Activated CD4-positive, alpha-beta T cell treated with anti-CD3 and anti-CD28 coated beads for 36 hours (primary cell): ENCODE results near the gene IFITM5. TPM values are rescaled to one million over a fixed set of nuclear protein-coding genes. Genes with fewer than 3 reads are reported as not detected.

Source experiments
- ATAC-seq: fragments of 200-7000 bp; cut with Tn5 transposase; one replicate; pipeline ENCODE4 v1.10.0; 2021; ENCODE audit warnings: mild to moderate bottlenecking, moderate library complexity
- CTCF ChIA-PET: fragments of 350-600 bp; sonication (Branson Sonifier 250); formaldehyde crosslinking; loops from one replicate; lab custom pipeline; 2021; ENCODE audit warnings: antibody characterized with exemption; lab: Charles Lee
- POLR2A ChIA-PET: fragments of 350-600 bp; sonication (Branson Sonifier 250); formaldehyde crosslinking; loops from one replicate; lab custom pipeline; 2021; ENCODE audit warnings: antibody characterized with exemption, inconsistent platforms; lab: Charles Lee
- DNase-seq: peaks from one replicate; pipeline ENCODE4 v3.0.0-alpha.2; 2020
- H3K27ac Mint-ChIP-seq: one replicate; pipeline ENCODE4 v1.8.0; 2021; ENCODE audit warnings: mixed read lengths
- H3K27me3 Mint-ChIP-seq: one replicate; pipeline ENCODE4 v1.8.0; 2021; ENCODE audit warnings: mixed read lengths
- H3K36me3 Mint-ChIP-seq: one replicate; pipeline ENCODE4 v1.8.0; 2021; ENCODE audit warnings: low read depth, mixed read lengths
- H3K4me1 Mint-ChIP-seq: one replicate; pipeline ENCODE4 v1.8.0; 2021; ENCODE audit warnings: mixed read lengths
- H3K4me3 Mint-ChIP-seq: one replicate; pipeline ENCODE4 v1.8.0; 2021; ENCODE audit warnings: mild to moderate bottlenecking, moderate library complexity, mixed read lengths
- H3K9me3 Mint-ChIP-seq: one replicate; pipeline ENCODE4 v1.8.0; 2021; ENCODE audit warnings: low read depth, mixed read lengths
- intact Hi-C, 2 experiments: fragments of 100-400 bp; cut with DNase I in 1 of 2; cut with micrococcal nuclease in 1 of 2; formaldehyde crosslinking; loops; one replicate each; pipeline versions ENCODE4 v1.14.2 to v1.15.1; 2022 to 2024; cut with DNase I, micrococcal nuclease
- total RNA-seq, 2 experiments: library from RNA; stranded (reverse); gene quantifications; one replicate each; pipeline ENCODE4 v1.2.3, GENCODE V29; 2021

The IFITM5 gene
- total RNA-seq: not detected

DNA sequence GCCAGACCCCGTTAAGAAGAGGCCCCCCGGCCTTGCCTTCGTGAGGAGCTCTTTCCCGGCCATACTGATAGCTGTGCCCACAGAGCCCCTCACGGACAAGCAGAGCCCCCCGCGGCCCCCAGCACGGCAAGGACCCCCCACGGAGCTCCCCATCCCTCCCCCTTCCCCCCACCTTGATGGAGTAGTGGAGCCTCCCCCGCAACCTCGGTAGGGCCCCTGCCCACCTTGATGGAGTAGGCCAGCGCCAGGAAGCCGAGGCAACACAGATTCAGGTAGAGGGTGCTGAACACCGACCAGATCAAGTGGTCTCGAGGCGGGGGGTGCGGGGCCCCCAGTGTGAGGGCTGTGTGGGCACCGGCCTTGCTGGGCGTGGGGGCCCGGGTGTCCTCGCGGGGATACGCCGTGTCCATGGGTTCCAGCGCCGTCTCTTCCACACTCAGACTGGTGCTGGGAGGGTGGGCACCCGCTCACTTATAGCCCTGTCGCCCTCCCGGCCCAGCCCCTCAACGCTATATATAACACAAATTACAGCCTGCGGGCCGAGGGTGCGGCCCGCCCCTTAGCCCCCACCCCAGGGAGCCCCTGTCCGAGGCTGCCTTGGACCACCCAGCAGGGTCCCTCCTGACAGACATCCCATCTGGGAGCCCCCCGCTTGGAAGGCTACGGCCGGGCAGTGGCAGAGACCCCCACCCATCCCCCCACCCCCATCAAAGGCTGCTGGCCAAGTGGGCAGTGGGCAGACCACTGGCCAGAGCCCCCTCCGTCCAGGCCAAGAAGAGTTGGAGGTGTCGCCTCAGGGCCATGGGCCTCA is at the start of gene IFITM5:
Gene IFITM5, minus strand, starts transcription at position 446 of the 811 bp plus-strand sequence. Its CDS starts 36 bp downstream, at position 410.
- ChIA-PET POLR2A (no interaction called here), CTCF (interaction anchor here (0.9 to 1.3 kb wide), 3 partner anchors 18 to 92 kb away, joined by 3 to 4 read pairs (median 3); partner anchors contain the start of gene BET1L)
- no peaks in the 10 kb centered on the region for H3K27me3 Mint-ChIP-seq
- no peaks in the 10 kb centered on the region for H3K9me3 Mint-ChIP-seq
- peaks cover 9% of the 10 kb centered on the region for H3K4me1 Mint-ChIP-seq
- no peak within 1 kb of the TSS for H3K4me3 Mint-ChIP-seq
- ATAC-seq (no peak), DNase-seq (peak; percentile 4)
- H3K27ac Mint-ChIP-seq: no peak within 1 kb of the TSS
- intact Hi-C loops: no loop called here
- H3K36me3 Mint-ChIP-seq: no peaks in the 10 kb centered on the region

DNA sequence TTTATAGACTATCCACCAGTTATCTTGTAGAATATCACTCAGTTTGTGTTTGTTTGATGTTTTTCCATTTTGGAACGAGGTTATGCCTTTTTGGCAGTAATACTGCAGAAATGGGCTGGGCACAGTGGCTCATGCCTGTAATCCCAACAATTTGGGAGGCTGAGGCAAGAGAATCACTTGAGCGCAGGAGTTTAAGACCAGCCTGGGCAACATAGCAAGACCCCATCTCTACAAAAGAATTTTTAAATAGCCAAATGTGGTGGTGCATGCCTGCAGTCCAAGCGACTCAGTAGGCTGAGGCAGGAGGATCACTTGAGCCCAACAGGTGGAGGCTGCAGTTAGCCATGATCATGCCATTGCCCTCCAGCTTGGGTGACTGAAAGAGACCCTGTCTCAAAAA is 47.2 kb upstream of the IFITM5 start:
- Mint-ChIP-seq H3K9me3 (no peaks in the 10 kb centered on the region), H3K27me3 (no peaks in the 10 kb centered on the region), H3K4me1 (peaks cover 21% of the 10 kb centered on the region), H3K4me3 (no peak overlapping the region), H3K27ac (no peak overlapping the region), H3K36me3 (no peaks in the 10 kb centered on the region)
- CTCF ChIA-PET: no interaction called here
- DNase-seq: no peak
- POLR2A ChIA-PET: no interaction called here
- ATAC-seq: no peak
- intact Hi-C loops: no loop called here

DNA sequence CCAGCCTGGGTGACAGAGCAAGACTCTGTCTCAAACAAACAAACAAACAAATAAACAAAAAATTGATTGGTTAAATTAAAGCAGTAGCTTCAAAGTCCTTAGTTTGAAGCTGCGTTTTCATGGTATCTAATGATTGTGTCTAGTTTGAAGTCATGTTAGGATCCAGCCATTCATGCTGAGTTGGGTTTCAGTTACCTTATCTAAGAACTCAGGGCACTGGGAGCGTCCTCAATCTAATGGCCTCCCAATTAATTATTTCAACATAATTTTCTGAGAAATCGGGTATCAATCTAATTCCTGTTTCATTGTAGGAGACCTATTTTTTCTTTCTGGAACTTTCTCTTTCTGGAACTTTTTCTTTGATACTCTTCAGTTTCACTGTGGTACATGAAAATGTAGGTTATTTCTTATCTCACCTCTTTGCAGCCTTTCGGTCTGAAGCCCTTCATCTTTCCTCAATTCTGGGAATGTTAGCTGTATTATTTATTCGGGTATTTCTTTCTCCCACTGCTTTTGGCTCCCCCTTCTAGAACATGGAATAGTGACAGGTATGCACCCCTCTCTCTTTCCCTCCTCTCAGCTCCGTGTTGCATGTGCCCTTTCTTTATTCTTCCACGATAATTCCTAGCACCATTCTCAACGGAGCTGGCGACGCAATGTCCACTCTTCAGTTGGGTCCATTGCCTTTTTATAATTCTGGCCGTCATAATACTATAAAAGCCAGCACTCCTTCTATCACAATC is 45.7 kb upstream of the IFITM5 start:
- Mint-ChIP-seq H3K36me3 (no peaks in the 10 kb centered on the region), H3K4me1 (peaks cover 19% of the 10 kb centered on the region), H3K4me3 (no peak overlapping the region), H3K27ac (no peak overlapping the region), H3K27me3 (no peaks in the 10 kb centered on the region), H3K9me3 (no peaks in the 10 kb centered on the region)
- intact Hi-C loops: no loop called here
- DNase-seq (no peak), ATAC-seq (no peak)
- ChIA-PET POLR2A (no interaction called here), CTCF (interaction anchor here (0.7 to 1.5 kb wide), 4 partner anchors 15 to 127 kb away, joined by 3 to 4 read pairs (median 4); partner anchors contain the start of gene IFITM5)

DNA sequence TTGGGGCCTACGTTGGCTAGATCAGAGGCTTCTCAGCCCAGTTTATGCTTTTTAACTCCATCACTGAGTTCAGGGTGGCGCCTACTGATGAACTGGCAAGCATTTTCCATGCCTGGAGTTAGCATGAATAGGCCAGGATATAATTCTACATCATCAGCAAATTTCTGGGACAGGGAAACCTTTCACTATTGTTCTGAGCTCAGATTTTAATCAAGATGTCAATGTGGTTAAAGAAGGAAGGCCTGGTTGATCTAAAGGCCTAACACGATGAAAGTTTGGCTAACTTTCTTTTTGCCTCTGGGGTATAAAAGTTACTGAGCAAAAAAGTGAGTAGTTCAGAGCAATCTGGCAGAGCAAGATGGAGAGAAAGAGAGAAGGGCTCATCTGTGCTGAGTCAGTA is 43.0 kb upstream of the IFITM5 start:
- no peaks in the 10 kb centered on the region for H3K9me3 Mint-ChIP-seq
- CTCF ChIA-PET: interaction anchor here (1.1 kb wide), 1 partner anchor 33 kb away, joined by 3 read pairs; no protein-coding TSS in a partner anchor
- no peaks in the 10 kb centered on the region for H3K27me3 Mint-ChIP-seq
- POLR2A ChIA-PET: interaction anchor here (0.7 to 1.0 kb wide), 3 partner anchors 13 to 81 kb away, joined by 3 read pairs; no protein-coding TSS in a partner anchor
- H3K36me3 Mint-ChIP-seq: no peaks in the 10 kb centered on the region
- DNase-seq (no peak), ATAC-seq (peak; percentile 42)
- H3K4me3 Mint-ChIP-seq: no peak overlapping the region
- peak overlapping the region; percentile 67 for H3K27ac Mint-ChIP-seq
- peaks cover 19% of the 10 kb centered on the region for H3K4me1 Mint-ChIP-seq
- intact Hi-C loops: loop anchor here in 1 of 2 experiments (1.0 kb wide), 1 partner anchor 8 kb away; no protein-coding TSS in a partner anchor

DNA sequence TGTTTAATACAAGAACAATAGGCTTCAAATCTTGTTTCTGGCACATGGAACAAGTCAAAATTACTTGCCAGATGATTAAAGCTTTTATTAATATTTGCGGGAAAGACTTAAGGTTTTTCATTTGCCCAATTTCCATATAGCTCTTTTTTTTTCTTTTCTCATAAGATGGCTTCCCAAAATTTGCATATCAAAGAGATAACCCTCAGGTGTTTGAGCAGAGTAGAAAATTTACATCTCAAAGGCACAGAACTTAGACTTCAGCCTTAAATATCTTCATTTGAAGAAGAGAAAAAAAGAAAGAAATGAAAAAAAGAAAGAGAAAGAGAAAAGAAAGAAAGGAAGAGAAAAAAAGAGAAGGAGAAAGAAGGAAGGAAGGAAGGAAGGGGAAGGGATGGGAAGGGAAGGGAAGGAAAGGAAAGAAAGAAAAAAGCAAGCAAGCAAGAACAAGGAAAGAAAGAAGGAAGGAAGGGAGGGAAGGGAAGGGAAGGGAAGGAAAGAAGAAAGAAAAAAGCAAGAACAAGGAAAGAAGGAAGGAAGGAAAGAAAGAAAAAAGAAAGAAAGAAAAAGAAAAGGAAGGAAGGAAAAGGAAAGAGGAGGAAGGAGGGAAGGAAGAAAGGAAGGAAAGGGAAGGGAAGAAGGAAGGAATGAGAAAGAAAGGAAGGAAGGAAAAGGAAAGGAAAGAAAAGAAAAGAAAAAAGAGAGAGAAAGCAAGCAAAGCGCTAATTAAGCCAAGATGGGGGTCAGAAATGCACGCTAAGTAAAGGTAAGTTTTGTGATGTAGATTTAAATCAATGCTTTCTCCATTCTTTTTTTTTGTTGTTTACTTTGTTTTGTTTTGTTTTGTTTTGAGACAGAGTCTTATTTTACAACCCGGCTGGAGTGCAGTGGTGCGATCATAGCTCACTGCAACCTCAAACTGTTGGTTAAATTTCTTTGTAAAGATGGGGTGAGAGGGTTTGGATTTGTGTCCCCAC is 41.5 kb upstream of the IFITM5 start:
- intact Hi-C loops: no loop called here
- Mint-ChIP-seq H3K27me3 (no peaks in the 10 kb centered on the region), H3K9me3 (no peaks in the 10 kb centered on the region), H3K27ac (no peak overlapping the region), H3K4me3 (no peak overlapping the region), H3K4me1 (peaks cover 30% of the 10 kb centered on the region), H3K36me3 (no peaks in the 10 kb centered on the region)
- CTCF ChIA-PET: interaction anchor here (0.8 to 2.6 kb wide), 7 partner anchors 8 to 90 kb away, joined by 3 to 18 read pairs (median 3); no protein-coding TSS in a partner anchor
- DNase-seq: no peak
- POLR2A ChIA-PET: interaction anchor here (0.6 kb wide), 1 partner anchor 14 kb away, joined by 3 read pairs; no protein-coding TSS in a partner anchor
- ATAC-seq: no peak

DNA sequence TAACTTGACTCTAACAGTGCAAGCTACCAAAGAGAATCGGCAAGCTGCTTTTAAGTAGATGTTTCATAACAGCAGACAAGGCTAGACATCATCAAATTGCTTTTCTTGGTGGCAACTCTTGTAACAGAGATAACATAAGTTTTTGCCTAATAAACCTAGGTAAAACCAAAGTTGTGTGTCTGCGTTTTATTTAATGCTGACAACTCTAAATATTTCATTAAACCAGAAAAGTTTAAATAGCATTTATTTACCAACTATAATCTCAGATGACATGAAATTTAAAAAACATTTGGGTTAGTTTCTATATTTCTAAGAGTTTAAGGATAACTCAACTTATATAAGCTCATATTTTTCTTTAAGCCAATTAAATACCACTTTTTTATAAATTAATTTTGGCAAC is 40.6 kb upstream of the IFITM5 start:
- intact Hi-C loops: no loop called here
- Mint-ChIP-seq H3K27me3 (no peaks in the 10 kb centered on the region), H3K9me3 (no peaks in the 10 kb centered on the region), H3K27ac (no peak overlapping the region), H3K4me1 (peaks cover 34% of the 10 kb centered on the region), H3K4me3 (no peak overlapping the region), H3K36me3 (no peaks in the 10 kb centered on the region)
- ChIA-PET POLR2A (interaction anchor here (0.6 to 0.7 kb wide), 2 partner anchors 11 to 15 kb away, joined by 3 read pairs; no protein-coding TSS in a partner anchor), CTCF (interaction anchor here (0.7 to 2.6 kb wide), 11 partner anchors 8 to 1049 kb away, joined by 3 to 18 read pairs (median 4); no protein-coding TSS in a partner anchor)
- ATAC-seq (no peak), DNase-seq (no peak)

DNA sequence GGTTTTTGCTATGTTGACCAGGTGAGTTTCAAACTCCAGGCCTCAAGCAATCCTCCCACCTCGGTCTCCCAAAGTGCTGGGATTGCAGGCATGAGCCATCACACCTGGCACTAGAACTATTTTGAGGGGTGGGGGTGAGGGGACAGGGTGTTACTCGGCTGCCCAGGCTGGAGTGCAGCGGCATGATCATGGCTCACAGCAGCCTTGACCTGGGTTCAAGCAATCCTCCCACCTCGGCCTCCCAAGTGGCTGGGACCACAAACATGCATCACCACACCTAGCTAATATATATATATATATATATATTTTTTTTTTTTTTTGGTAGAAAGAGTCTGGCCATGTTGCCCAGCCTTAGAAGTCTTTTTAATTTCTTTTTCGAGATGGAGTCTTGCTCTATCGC is 38.4 kb upstream of the IFITM5 start:
- H3K27me3 Mint-ChIP-seq: no peaks in the 10 kb centered on the region
- DNase-seq (no peak), ATAC-seq (no peak)
- H3K4me3 Mint-ChIP-seq: no peak overlapping the region
- no peaks in the 10 kb centered on the region for H3K9me3 Mint-ChIP-seq
- CTCF ChIA-PET: no interaction called here
- no peak overlapping the region for H3K27ac Mint-ChIP-seq
- peaks cover 37% of the 10 kb centered on the region for H3K4me1 Mint-ChIP-seq
- H3K36me3 Mint-ChIP-seq: no peaks in the 10 kb centered on the region
- POLR2A ChIA-PET: no interaction called here
- intact Hi-C loops: no loop called here

DNA sequence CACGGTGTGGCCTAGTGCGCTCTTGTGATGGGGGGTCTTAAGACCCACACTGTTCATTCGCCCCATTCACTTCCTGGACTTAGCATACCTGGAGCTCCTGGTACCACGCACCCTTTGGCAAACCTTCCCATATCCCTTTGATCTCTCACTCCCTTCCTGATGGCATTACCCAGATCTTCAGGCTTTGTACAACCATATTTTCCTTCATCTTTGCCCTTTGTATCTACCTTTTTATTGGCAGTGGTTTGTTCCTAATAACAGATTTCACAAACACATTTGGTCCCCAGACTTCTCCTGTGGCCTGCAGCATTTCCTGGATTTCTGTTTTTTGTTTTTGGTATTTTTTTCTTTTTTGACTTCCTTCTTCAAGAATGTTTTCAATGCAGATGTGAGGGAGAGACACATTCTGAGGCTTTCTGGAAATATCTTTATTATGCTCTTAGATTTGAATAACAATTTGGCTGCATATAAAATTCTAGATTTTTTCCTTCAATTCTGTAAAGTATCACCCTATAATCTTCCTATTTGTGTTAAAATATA is 37.4 kb upstream of the IFITM5 start:
- Mint-ChIP-seq H3K4me3 (no peak overlapping the region), H3K9me3 (no peaks in the 10 kb centered on the region), H3K4me1 (peaks cover 36% of the 10 kb centered on the region), H3K27me3 (no peaks in the 10 kb centered on the region), H3K27ac (peak overlapping the region; percentile 20), H3K36me3 (no peaks in the 10 kb centered on the region)
- DNase-seq (no peak), ATAC-seq (no peak)
- intact Hi-C loops: no loop called here
- ChIA-PET POLR2A (no interaction called here), CTCF (interaction anchor here (0.8 kb wide), 1 partner anchor 27 kb away, joined by 4 read pairs; no protein-coding TSS in a partner anchor)

DNA sequence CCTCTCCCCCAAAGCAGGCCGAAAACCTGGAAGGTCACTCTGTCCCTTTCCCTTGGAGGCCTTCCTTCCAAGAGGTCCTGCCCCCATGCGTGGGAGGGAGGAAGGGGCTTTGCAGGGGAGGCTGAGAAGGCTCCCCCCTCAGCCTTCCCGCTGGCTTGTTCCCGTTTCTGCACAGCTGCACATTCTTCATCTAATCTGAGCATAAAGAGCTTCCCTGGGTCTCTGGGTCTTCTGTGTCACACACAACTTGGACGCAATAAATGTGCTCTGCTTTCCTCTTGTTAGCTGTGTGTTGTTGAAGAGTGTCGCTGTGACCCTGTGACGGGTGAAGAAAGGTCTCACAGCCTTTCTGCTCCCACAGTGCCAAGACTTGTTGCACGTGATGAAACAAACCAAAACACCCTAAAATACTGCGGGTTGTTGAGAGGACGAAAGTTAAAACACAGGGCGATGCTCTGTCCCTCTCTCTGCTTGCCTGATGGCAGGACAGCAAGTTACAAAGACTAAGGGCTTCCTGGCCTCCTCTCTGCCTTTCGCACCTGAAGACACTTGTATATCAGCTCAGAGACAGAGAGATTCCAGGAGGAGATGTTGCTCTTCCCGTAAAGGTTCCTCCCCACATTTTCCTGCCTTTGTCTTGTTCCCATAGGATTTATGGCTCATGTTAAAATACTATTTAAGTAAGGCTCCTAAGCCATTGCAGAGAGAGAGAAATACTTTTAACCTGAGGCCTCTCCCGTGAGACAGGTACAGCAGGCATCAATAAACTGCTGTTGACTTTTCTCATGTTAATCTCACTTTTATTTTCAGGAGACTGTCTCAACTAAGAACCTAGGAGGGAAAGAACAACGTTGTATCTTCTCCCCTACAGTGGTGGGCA is 36.7 kb upstream of the IFITM5 start:
- H3K4me3 Mint-ChIP-seq: no peak overlapping the region
- no peaks in the 10 kb centered on the region for H3K9me3 Mint-ChIP-seq
- no peaks in the 10 kb centered on the region for H3K27me3 Mint-ChIP-seq
- ChIA-PET CTCF (interaction anchor here (0.8 kb wide), 1 partner anchor 26 kb away, joined by 4 read pairs; no protein-coding TSS in a partner anchor), POLR2A (no interaction called here)
- H3K27ac Mint-ChIP-seq: peak overlapping the region; percentile 20
- no peak for ATAC-seq
- no peak for DNase-seq
- no peaks in the 10 kb centered on the region for H3K36me3 Mint-ChIP-seq
- peaks cover 38% of the 10 kb centered on the region for H3K4me1 Mint-ChIP-seq
- intact Hi-C loops: no loop called here
